HepG2 (cell line): ENCODE data around the gene VGF. TPM values are rescaled to one million over a fixed set of nuclear protein-coding genes. Genes with fewer than 3 reads are reported as not detected.

ENCODE experiments used
- CBX2 ChIP-seq, 2 experiments: fragments of 200-600 bp in 1 of 2; sonication (generic); formaldehyde crosslinking in 1 of 2; IDR thresholded peaks; 2 replicates each; pipeline versions ENCODE4 v1.7.0 to v1.8.1; 2018 to 2022; ENCODE audit warnings: low read depth in 2 of 2, low read length in 1 of 2, mild to moderate bottlenecking in 1 of 2, missing genetic modification reagents in 1 of 2
- ELF3 ChIP-seq: IDR thresholded peaks from 2 replicates; pipeline ENCODE4 v1.6.1; 2016; ENCODE audit warnings: missing genetic modification reagents, missing compliant biosample characterization
- HCFC1 ChIP-seq: fragments of 150-350 bp; IDR thresholded peaks from 2 replicates; pipeline ENCODE4 v1.6.1; 2014; ENCODE audit warnings: low read depth, low read length
- HNF4A ChIP-seq: sonication (generic); formaldehyde crosslinking; IDR thresholded peaks from 2 replicates; pipeline ENCODE4 v1.4.0; 2020; ENCODE audit warnings: missing genetic modification reagents
- MEIS1 ChIP-seq: sonication (generic); formaldehyde crosslinking; IDR thresholded peaks from 2 replicates; pipeline ENCODE4 v1.9.0; 2021; ENCODE audit warnings: mild to moderate bottlenecking, missing genetic modification reagents, moderate library complexity, borderline replicate concordance
- PATZ1 ChIP-seq: sonication (generic); formaldehyde crosslinking; IDR thresholded peaks from 2 replicates; pipeline ENCODE4 v1.4.0; 2020; ENCODE audit warnings: missing genetic modification reagents
- SKIL ChIP-seq: sonication (generic); formaldehyde crosslinking; IDR thresholded peaks from 2 replicates; pipeline ENCODE4 v1.8.0; 2022; ENCODE audit warnings: missing genetic modification reagents, mild to moderate bottlenecking, moderate library complexity, borderline replicate concordance
- TFDP1 ChIP-seq: IDR thresholded peaks from 2 replicates; pipeline ENCODE4 v1.6.1; 2016; ENCODE audit warnings: missing compliant biosample characterization, missing genetic modification reagents, borderline replicate concordance
- TOPORS ChIP-seq: sonication (generic); formaldehyde crosslinking; IDR thresholded peaks from 2 replicates; pipeline ENCODE4 v1.8.0; 2023; ENCODE audit warnings: mild to moderate bottlenecking, missing genetic modification reagents
- YY1 ChIP-seq: IDR thresholded peaks from 2 replicates; pipeline ENCODE4 v1.6.1; 2011; ENCODE audit warnings: low read length, low read depth, moderate library complexity, mild to moderate bottlenecking; ENCODE audit not compliant: insufficient read depth, insufficient replicate concordance
- ZGPAT ChIP-seq: IDR thresholded peaks from 2 replicates; pipeline ENCODE4 v1.6.1; 2016; ENCODE audit warnings: mild to moderate bottlenecking
- ZNF160 ChIP-seq: sonication (generic); formaldehyde crosslinking; IDR thresholded peaks from 2 replicates; pipeline ENCODE4 v1.8.0; 2022; ENCODE audit warnings: mild to moderate bottlenecking, inconsistent platforms, missing genetic modification reagents
- ZNF431 ChIP-seq: sonication (generic); formaldehyde crosslinking; IDR thresholded peaks from 2 replicates; pipeline ENCODE4 v1.9.0; 2022; ENCODE audit warnings: missing genetic modification reagents, low read depth, mild to moderate bottlenecking, borderline replicate concordance
- ZNF510 ChIP-seq: sonication (generic); formaldehyde crosslinking; IDR thresholded peaks from 2 replicates; pipeline ENCODE4 v1.4.0; 2020; ENCODE audit warnings: low read depth, mild to moderate bottlenecking, missing genetic modification reagents
- ZNF687 ChIP-seq: sonication (generic); formaldehyde crosslinking; IDR thresholded peaks from 2 replicates; pipeline ENCODE4 v1.5.1; 2020; ENCODE audit warnings: mild to moderate bottlenecking, missing genetic modification reagents, moderate library complexity
- ZSCAN21 ChIP-seq: sonication (generic); formaldehyde crosslinking; IDR thresholded peaks from 2 replicates; pipeline ENCODE4 v1.8.0; 2022; ENCODE audit warnings: mild to moderate bottlenecking, missing genetic modification reagents, moderate library complexity, borderline replicate concordance
- polyA plus RNA-seq, 8 experiments: library from polyadenylated mRNA; depleted of rRNA in 3 of 8; stranded (reverse) in 7 of 8; unstranded in 1 of 8; fragments of >200 nt; fragmentation: Illumina TruSeq in 4 of 8; extraction: Trizol in 4 of 8; gene quantifications; 2 replicates each; pipeline versions ENCODE4 v1.2.1 to v1.2.3, GENCODE V29; 2011 to 2016; ENCODE audit warnings: low read depth in 4 of 8, missing spikeins in 1 of 8, mixed read lengths in 1 of 8; ENCODE audit not compliant: insufficient read depth in 1 of 8
- total RNA-seq, 5 experiments: library from RNA; depleted of rRNA; stranded (reverse); fragments of >200 nt; fragmentation: Illumina TruSeq; extraction: Trizol; gene quantifications; 2 replicates each; pipeline ENCODE4 v1.2.3, GENCODE V29; 2016; ENCODE audit warnings: low read depth in 1 of 5

Gene VGF
- total and polyA plus RNA-seq, 2 of the 13 experiments (the other 11 are each of a cell fraction or from before 2014, with no cell fraction given), result 0.12 to 0.46 TPM

GRCh38 chr7:101125989-101126650 is 39.2 kb downstream of the VGF start (continued):
- TF ChIP-seq SKIL (CRISPR knock-in tag) (peak; percentile 97), MEIS1 (CRISPR knock-in tag) (peak; percentile 64; the same call in 1 of the 2 replicates), PATZ1 (CRISPR knock-in tag) (peak; percentile 29; the same call in 1 of the 2 replicates), ZNF431 (peak; percentile 87), CBX2 (IDR thresholded peaks at IDR 0.05; ENCODE audit: low read depth, low read length) (no peak), CBX2 (CRISPR knock-in tag; IDR thresholded peaks at IDR 0.05; ENCODE audit: low read depth) (no peak), ZNF160 (CRISPR knock-in tag) (no peak; the same call in 1 of the 2 replicates), TOPORS (peak; percentile 45; the same call in 1 of the 2 replicates), HCFC1 (no peak), ELF3 (CRISPR knock-in tag) (peak; percentile 41; the same call in 1 of the 2 replicates), TFDP1 (CRISPR knock-in tag) (peak; percentile 78; the same call in 1 of the 2 replicates), ZNF687 (peak; percentile 99), ZGPAT (CRISPR knock-in tag) (peak; percentile 50; the same call in 1 of the 2 replicates), ZSCAN21 (CRISPR knock-in tag) (peak; percentile 55; the same call in 1 of the 2 replicates), ZNF510 (0 out of 2 replicates have a peak, but pooled peaks have one; percentile 12), HNF4A (CRISPR knock-in tag) (peak; percentile 26; the same call in 1 of the 2 replicates), YY1 (peak; percentile 8)
